ENCODE data around the gene STK35. TPM values are rescaled to one million over a fixed set of nuclear protein-coding genes. Genes with fewer than 3 reads are reported as not detected.

Gene STK35
- total and polyA plus RNA-seq, 9 donors: 5.8 to 11.1 (median 8.3) TPM

- peaks cover 37% of the 10 kb centered on the region for H3K36me3 ChIP-seq (ENCODE audit: control insufficient read depth, insufficient read depth, low read length)
- DNase-seq: no peak
- WGBS (ENCODE audit: insufficient coverage): no CpG with 5 or more reads among the region's 3 CpGs
- H3K4me1 ChIP-seq (ENCODE audit: control insufficient read depth, insufficient read depth, low read length): peaks cover 19% of the 10 kb centered on the region
- H3K4me3 ChIP-seq (ENCODE audit: low read length): no peak overlapping the region
- H3K9me3 ChIP-seq (replicated peaks; ENCODE audit: control insufficient read depth, low read depth, low read length): no peaks in the 10 kb centered on the region
- no peaks in the 10 kb centered on the region for H3K27me3 ChIP-seq (ENCODE audit: control insufficient read depth, insufficient read depth, low read length)
- no peak overlapping the region for H3K27ac ChIP-seq (ENCODE audit: low read length)
These were observed 17.2 kb downstream of the STK35 start for GRCh38 chr20:2118783-2119182.

- Histone ChIP-seq H3K4me3 (ENCODE audit: low read length) (no peak overlapping the region), H3K27ac (ENCODE audit: low read length) (no peak overlapping the region), H3K4me1 (ENCODE audit: control insufficient read depth, insufficient read depth, low read length) (peaks cover 9% of the 10 kb centered on the region), H3K36me3 (ENCODE audit: control insufficient read depth, insufficient read depth, low read length) (peaks cover 26% of the 10 kb centered on the region), H3K9me3 (replicated peaks; ENCODE audit: control insufficient read depth, low read depth, low read length) (no peaks in the 10 kb centered on the region), H3K27me3 (ENCODE audit: control insufficient read depth, insufficient read depth, low read length) (no peaks in the 10 kb centered on the region)
- DNase-seq: peak; percentile 63
- 25% methylated on average over 4 of the region's 6 CpGs for WGBS (ENCODE audit: insufficient coverage)
These were observed 21.3 kb downstream of the STK35 start for GRCh38 chr20:2122936-2123335.

GRCh38 chr20:2123720-2124119, 22.1 kb downstream of the STK35 start:
- Histone ChIP-seq H3K27ac (ENCODE audit: low read length) (no peak overlapping the region), H3K27me3 (ENCODE audit: control insufficient read depth, insufficient read depth, low read length) (no peaks in the 10 kb centered on the region), H3K4me3 (ENCODE audit: low read length) (no peak overlapping the region), H3K36me3 (ENCODE audit: control insufficient read depth, insufficient read depth, low read length) (peaks cover 31% of the 10 kb centered on the region), H3K9me3 (replicated peaks; ENCODE audit: control insufficient read depth, low read depth, low read length) (no peaks in the 10 kb centered on the region), H3K4me1 (ENCODE audit: control insufficient read depth, insufficient read depth, low read length) (peaks cover 9% of the 10 kb centered on the region)
- no peak for DNase-seq
- WGBS (ENCODE audit: insufficient coverage): 100% methylated on average over 2 of the region's 5 CpGs

- 75% methylated on average over 6 of the region's 7 CpGs for WGBS (ENCODE audit: insufficient coverage)
- no peaks in the 10 kb centered on the region for H3K27me3 ChIP-seq (ENCODE audit: control insufficient read depth, insufficient read depth, low read length)
- no peak overlapping the region for H3K27ac ChIP-seq (ENCODE audit: low read length)
- peaks cover 29% of the 10 kb centered on the region for H3K36me3 ChIP-seq (ENCODE audit: control insufficient read depth, insufficient read depth, low read length)
- no peak overlapping the region for H3K4me3 ChIP-seq (ENCODE audit: low read length)
- peaks cover 9% of the 10 kb centered on the region for H3K4me1 ChIP-seq (ENCODE audit: control insufficient read depth, insufficient read depth, low read length)
- no peak for DNase-seq
- H3K9me3 ChIP-seq (replicated peaks; ENCODE audit: control insufficient read depth, low read depth, low read length): no peaks in the 10 kb centered on the region
These were observed 23.1 kb downstream of the STK35 start for GRCh38 chr20:2124564-2125213.

GRCh38 chr20:2125474-2126112, 24.0 kb downstream of the STK35 start:
- H3K4me1 ChIP-seq (ENCODE audit: control insufficient read depth, insufficient read depth, low read length): peaks cover 9% of the 10 kb centered on the region
- peaks cover 21% of the 10 kb centered on the region for H3K36me3 ChIP-seq (ENCODE audit: control insufficient read depth, insufficient read depth, low read length)
- H3K27me3 ChIP-seq (ENCODE audit: control insufficient read depth, insufficient read depth, low read length): no peaks in the 10 kb centered on the region
- H3K9me3 ChIP-seq (replicated peaks; ENCODE audit: control insufficient read depth, low read depth, low read length): no peaks in the 10 kb centered on the region
- no peak overlapping the region for H3K27ac ChIP-seq (ENCODE audit: low read length)
- H3K4me3 ChIP-seq (ENCODE audit: low read length): no peak overlapping the region
- DNase-seq: no peak
- WGBS (ENCODE audit: insufficient coverage): 60% methylated on average over 5 of the region's 7 CpGs

GRCh38 chr20:2127238-2127637, 25.6 kb downstream of the STK35 start:
- no CpG with 5 or more reads among the region's 1 CpG for WGBS (ENCODE audit: insufficient coverage)
- no peaks in the 10 kb centered on the region for H3K9me3 ChIP-seq (replicated peaks; ENCODE audit: control insufficient read depth, low read depth, low read length)
- H3K27ac ChIP-seq (ENCODE audit: low read length): no peak overlapping the region
- no peak for DNase-seq
- peaks cover 9% of the 10 kb centered on the region for H3K4me1 ChIP-seq (ENCODE audit: control insufficient read depth, insufficient read depth, low read length)
- H3K4me3 ChIP-seq (ENCODE audit: low read length): no peak overlapping the region
- H3K36me3 ChIP-seq (ENCODE audit: control insufficient read depth, insufficient read depth, low read length): peaks cover 21% of the 10 kb centered on the region
- no peaks in the 10 kb centered on the region for H3K27me3 ChIP-seq (ENCODE audit: control insufficient read depth, insufficient read depth, low read length)

GRCh38 chr20:2128542-2128941, 26.9 kb downstream of the STK35 start:
- Histone ChIP-seq H3K27ac (ENCODE audit: low read length) (no peak overlapping the region), H3K36me3 (ENCODE audit: control insufficient read depth, insufficient read depth, low read length) (peaks cover 21% of the 10 kb centered on the region), H3K4me3 (ENCODE audit: low read length) (no peak overlapping the region), H3K27me3 (ENCODE audit: control insufficient read depth, insufficient read depth, low read length) (no peaks in the 10 kb centered on the region), H3K9me3 (replicated peaks; ENCODE audit: control insufficient read depth, low read depth, low read length) (no peaks in the 10 kb centered on the region), H3K4me1 (ENCODE audit: control insufficient read depth, insufficient read depth, low read length) (peaks cover 12% of the 10 kb centered on the region)
- DNase-seq: no peak
- WGBS (ENCODE audit: insufficient coverage): 58% methylated on average over 2 of the region's 6 CpGs

- no peaks in the 10 kb centered on the region for H3K9me3 ChIP-seq (replicated peaks; ENCODE audit: control insufficient read depth, low read depth, low read length)
- WGBS (ENCODE audit: insufficient coverage): 67% methylated on average over 5 of the region's 15 CpGs
- H3K27me3 ChIP-seq (ENCODE audit: control insufficient read depth, insufficient read depth, low read length): no peaks in the 10 kb centered on the region
- DNase-seq: no peak
- H3K4me3 ChIP-seq (ENCODE audit: low read length): no peak overlapping the region
- H3K36me3 ChIP-seq (ENCODE audit: control insufficient read depth, insufficient read depth, low read length): peaks cover 19% of the 10 kb centered on the region
- H3K27ac ChIP-seq (ENCODE audit: low read length): no peak overlapping the region
- H3K4me1 ChIP-seq (ENCODE audit: control insufficient read depth, insufficient read depth, low read length): peaks cover 16% of the 10 kb centered on the region
These were observed 28.5 kb downstream of the STK35 start for GRCh38 chr20:2130062-2130591.

GRCh38 chr20:2130683-2131082, 29.1 kb downstream of the STK35 start:
- DNase-seq: no peak
- H3K4me1 ChIP-seq (ENCODE audit: control insufficient read depth, insufficient read depth, low read length): peaks cover 19% of the 10 kb centered on the region
- H3K9me3 ChIP-seq (replicated peaks; ENCODE audit: control insufficient read depth, low read depth, low read length): no peaks in the 10 kb centered on the region
- H3K4me3 ChIP-seq (ENCODE audit: low read length): no peak overlapping the region
- no peaks in the 10 kb centered on the region for H3K27me3 ChIP-seq (ENCODE audit: control insufficient read depth, insufficient read depth, low read length)
- no peak overlapping the region for H3K27ac ChIP-seq (ENCODE audit: low read length)
- H3K36me3 ChIP-seq (ENCODE audit: control insufficient read depth, insufficient read depth, low read length): peaks cover 14% of the 10 kb centered on the region
- 80% methylated on average over 1 of the region's 9 CpGs for WGBS (ENCODE audit: insufficient coverage)

GRCh38 chr20:2131366-2131765, 29.7 kb downstream of the STK35 start:
- Histone ChIP-seq H3K36me3 (ENCODE audit: control insufficient read depth, insufficient read depth, low read length) (peaks cover 13% of the 10 kb centered on the region), H3K27me3 (ENCODE audit: control insufficient read depth, insufficient read depth, low read length) (no peaks in the 10 kb centered on the region), H3K4me1 (ENCODE audit: control insufficient read depth, insufficient read depth, low read length) (peaks cover 25% of the 10 kb centered on the region), H3K9me3 (replicated peaks; ENCODE audit: control insufficient read depth, low read depth, low read length) (no peaks in the 10 kb centered on the region), H3K4me3 (ENCODE audit: low read length) (no peak overlapping the region), H3K27ac (ENCODE audit: low read length) (no peak overlapping the region)
- DNase-seq: no peak
- 100% methylated on average over 3 of the region's 3 CpGs for WGBS (ENCODE audit: insufficient coverage)

Data from muscle of leg (tissue), 11 donors.